Spleen (tissue), 11 donors: ENCODE results near the gene ATF6B. TPM values are rescaled to one million over a fixed set of nuclear protein-coding genes. Genes with fewer than 3 reads are reported as not detected.
A peak's percentile ranks its signal among the peaks of the same experiment; 100 is the strongest.

Experiments
- DNase-seq: peaks from one replicate; pipeline ENCODE4 v3.0.0-alpha.2; 2020
- H3K27ac ChIP-seq, 8 donors: fragments of 200-600 bp; sonication (generic) in 7 of 8; 1 replicate in 4 of 8; 2 replicates in 4 of 8; pipeline versions ENCODE4 v1.5.0 to v1.8.0; 2016 to 2021; ENCODE audit warnings: inconsistent platforms in 4 of 8, mild to moderate bottlenecking in 4 of 8, moderate library complexity in 1 of 8
- H3K27me3 ChIP-seq, 7 donors: fragments of 200-600 bp; sonication (generic) in 6 of 7; replicated peaks in 1 of 7; 1 replicate in 4 of 7; 2 replicates in 3 of 7; pipeline versions ENCODE4 v1.5.0 to v1.8.0; 2016 to 2021; ENCODE audit warnings: inconsistent platforms in 3 of 7, mild to moderate bottlenecking in 1 of 7
- H3K36me3 ChIP-seq, 6 donors: fragments of 200-600 bp; sonication (generic) in 5 of 6; 1 replicate in 4 of 6; 2 replicates in 2 of 6; pipeline versions ENCODE4 v1.5.0 to v1.8.0; 2016 to 2021; ENCODE audit warnings: inconsistent platforms in 2 of 6
- H3K4me1 ChIP-seq, 6 donors: fragments of 200-600 bp; sonication (generic) in 5 of 6; 1 replicate in 3 of 6; 2 replicates in 3 of 6; pipeline versions ENCODE4 v1.5.0 to v1.8.0; 2016 to 2021; ENCODE audit warnings: inconsistent platforms in 3 of 6
- H3K4me3 ChIP-seq, 8 donors: fragments of 200-600 bp; sonication (generic) in 7 of 8; 1 replicate in 4 of 8; 2 replicates in 4 of 8; pipeline versions ENCODE4 v1.5.0 to v1.8.0; 2016 to 2021; ENCODE audit warnings: inconsistent platforms in 4 of 8, mild to moderate bottlenecking in 4 of 8, moderate library complexity in 2 of 8
- H3K9me3 ChIP-seq, 8 donors: fragments of 200-600 bp; sonication (generic) in 7 of 8; 1 replicate in 4 of 8; 2 replicates in 4 of 8; pipeline versions ENCODE4 v1.5.0 to v1.8.0; 2016 to 2021; ENCODE audit warnings: inconsistent platforms in 4 of 8
- CTCF ChIP-seq, 11 experiments: fragments of 200-600 bp in 7 of 11; fragments of 450-650 bp in 4 of 11; sonication (generic) in 4 of 11; IDR thresholded peaks in 8 of 11; conservative IDR thresholded peaks in 3 of 11; 1 replicate in 7 of 11; 2 replicates in 4 of 11; pipeline versions ENCODE4 v1.4.0 to v1.8.0; 2016 to 2021; ENCODE audit warnings: antibody characterized with exemption in 11 of 11, inconsistent platforms in 4 of 11, mild to moderate bottlenecking in 1 of 11
- POLR2A ChIP-seq, 3 donors: fragments of 450-650 bp; IDR thresholded peaks; one replicate each; pipeline ENCODE4 v1.5.1; 2017; ENCODE audit warnings: antibody characterized with exemption in 3 of 3, mild to moderate bottlenecking in 1 of 3
- POLR2AphosphoS5 ChIP-seq, 3 donors: sonication (generic); formaldehyde crosslinking; IDR thresholded peaks; one replicate each; pipeline ENCODE4 v1.5.1; 2017; ENCODE audit warnings: antibody characterized with exemption in 3 of 3
- WGBS, 5 donors: extraction: QIAGEN DNeasy Blood & Tissue Kit in 3 of 5; methylation state at CpG; one replicate each; pipeline versions ENCODE4 v1.1.5 to v1.1.7; 2013 to 2018; 5-methylcytosine and 5-hydroxymethylcytosine counted together
- intact Hi-C: fragments of 100-400 bp; cut with DNase I; formaldehyde crosslinking; loops from one replicate; pipeline ENCODE4 v1.15.0; 2023; ENCODE audit warnings: low total_unique reads
- polyA plus RNA-seq, 3 donors: library from polyadenylated mRNA; stranded (reverse); fragments of 200-250 nt; gene quantifications; one replicate each; pipeline ENCODE4 v1.2.1, GENCODE V29; 2013
- total RNA-seq, 7 donors: library from RNA; depleted of rRNA in 3 of 7; stranded (reverse); fragments of >200 nt in 3 of 7; fragmentation: NEBNext Ultra II Directional in 4 of 7; extraction: Animal tissue kit (Norgen Biotek cat#: 25700) in 4 of 7; gene quantifications; one replicate each; pipeline versions ENCODE4 v1.1.0 to v1.2.1, GENCODE V29; 2016 to 2021
- donor health status: healthy with polysubstance abuse.
- donor health status: DM: no; HTN: no; CAD: no; lungs with moderate emphysema.
- donor health status: DM: no; HTN: no; CAD: no.
- donor health status: Bipolar disorder and iron deficiency.
- donor health status: healthy.
- donor health status: DM: no; HTN: no; CAD: no.
- donor health status: DM: yes; HTN: yes; CAD: no.

ATF6B gene
- total and polyA plus RNA-seq, 10 donors = 45.3 to 126 (median 92.7) TPM

DNA sequence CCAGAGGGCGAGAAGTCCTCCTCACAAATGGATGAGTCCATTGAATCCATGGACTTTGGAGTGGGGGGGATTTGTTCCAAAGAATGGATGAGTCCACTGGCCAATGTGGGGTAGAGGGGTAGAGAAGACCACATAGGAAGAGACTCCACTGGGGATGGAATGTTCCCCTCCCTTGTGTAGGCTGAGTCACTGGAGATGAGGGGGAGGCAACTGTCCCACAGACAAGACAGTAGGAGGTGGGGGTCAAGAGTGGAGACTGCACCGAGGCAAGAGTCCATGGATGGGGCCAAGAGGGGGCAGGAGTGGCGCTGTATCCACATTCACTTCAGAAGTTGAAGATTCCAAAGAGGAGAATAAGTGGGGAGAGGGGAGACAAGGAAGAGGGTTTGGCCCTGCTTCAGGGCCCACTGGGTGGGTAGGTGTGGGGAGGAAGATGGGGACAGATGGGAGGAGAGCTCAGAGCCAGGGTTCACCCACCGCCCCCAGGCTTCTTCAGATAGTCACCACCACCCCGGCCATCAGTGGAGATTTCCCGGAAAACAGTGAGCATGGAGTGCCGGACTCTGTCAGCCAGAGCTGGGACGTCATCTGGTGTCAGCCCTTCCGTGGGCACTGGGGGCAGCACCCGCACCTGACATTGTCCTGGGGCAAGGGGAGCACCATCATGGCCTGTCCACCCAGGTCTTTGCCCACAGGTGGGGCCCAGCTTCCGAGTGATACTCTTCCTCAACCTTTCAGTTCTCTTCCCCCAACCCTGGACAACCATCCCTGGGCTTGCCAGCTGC lies 41.0 kb upstream of the ATF6B start:
- intact Hi-C loops = no loop called here
- no peak overlapping the region for H3K4me3 ChIP-seq
- peak in 1 of 3 donors; percentile 43 for TF ChIP-seq POLR2AphosphoS5 (IDR thresholded peaks at IDR 0.05)
- TF ChIP-seq CTCF (IDR thresholded peaks at IDR 0.05 in 8 of 11, conservative IDR thresholded peaks at IDR 0.05 in 3 of 11) = no peak
- H3K9me3 ChIP-seq = no peaks in the 10 kb centered on the region
- peak; percentile 65 for DNase-seq
- 79 to 95% (median 91%) methylated on average over 11 of the region's 11 CpGs for WGBS, 5 donors
- peak overlapping the region in 3 of 8 donors; percentile 2 to 37 (median 11) for H3K27ac ChIP-seq
- H3K27me3 ChIP-seq = no peaks in the 10 kb centered on the region
- H3K4me1 ChIP-seq = peaks cover 0 to 15% (median 10%) of the 10 kb centered on the region in 6 donors
- H3K36me3 ChIP-seq = peaks cover 0 to 67% (median 35%) of the 10 kb centered on the region in 6 donors

GRCh38 chr6:32168350-32168749 lies 40.3 kb upstream of the ATF6B start:
- Histone ChIP-seq H3K36me3 (peaks cover 0 to 70% (median 35%) of the 10 kb centered on the region in 6 donors), H3K27ac (peak overlapping the region in 2 of 8 donors; percentile 2 to 37)

GRCh38 chr6:32167761-32168262 lies 39.8 kb upstream of the ATF6B start:
- Histone ChIP-seq H3K36me3 (peaks cover 0 to 76% (median 35%) of the 10 kb centered on the region in 6 donors), H3K27ac (no peak overlapping the region), H3K27me3 (no peaks in the 10 kb centered on the region), H3K9me3 (no peaks in the 10 kb centered on the region), H3K4me1 (peaks cover 0 to 5% (median 2%) of the 10 kb centered on the region in 6 donors), H3K4me3 (no peak overlapping the region)
- TF ChIP-seq CTCF (IDR thresholded peaks at IDR 0.05 in 8 of 11, conservative IDR thresholded peaks at IDR 0.05 in 3 of 11) (no peak), POLR2A (IDR thresholded peaks at IDR 0.05) (no peak), POLR2AphosphoS5 (IDR thresholded peaks at IDR 0.05) (no peak)
- 78 to 87% (median 84%) methylated on average over 6 of the region's 6 CpGs for WGBS, 5 donors
- intact Hi-C loops = no loop called here
- peak; percentile 13 for DNase-seq

More at GRCh38 chr6:32168350-32168749, 40.3 kb upstream of the ATF6B start:
- Histone ChIP-seq H3K4me1 (peaks cover 0 to 10% (median 7%) of the 10 kb centered on the region in 6 donors), H3K9me3 (no peaks in the 10 kb centered on the region), H3K27me3 (no peaks in the 10 kb centered on the region), H3K4me3 (no peak overlapping the region)
- TF ChIP-seq POLR2AphosphoS5 (IDR thresholded peaks at IDR 0.05) (no peak), POLR2A (IDR thresholded peaks at IDR 0.05) (no peak), CTCF (IDR thresholded peaks at IDR 0.05 in 8 of 11, conservative IDR thresholded peaks at IDR 0.05 in 3 of 11) (no peak)
- intact Hi-C loops = no loop called here
- 64 to 79% (median 71%) methylated on average over 2 of the region's 2 CpGs for WGBS, 5 donors
- DNase-seq = peak; percentile 45

GRCh38 chr6:32167154-32167760 lies 39.2 kb upstream of the ATF6B start:
- H3K4me3 ChIP-seq = no peak overlapping the region
- peak in 1 of 3 donors; percentile 28 for TF ChIP-seq POLR2AphosphoS5 (IDR thresholded peaks at IDR 0.05)
- no peak for TF ChIP-seq CTCF (IDR thresholded peaks at IDR 0.05 in 8 of 11, conservative IDR thresholded peaks at IDR 0.05 in 3 of 11)
- no peaks in the 10 kb centered on the region for H3K27me3 ChIP-seq
- peaks cover 0 to 81% (median 35%) of the 10 kb centered on the region in 6 donors for H3K36me3 ChIP-seq
- DNase-seq = peak; percentile 71
- WGBS, 5 donors = 91 to 94% (median 93%) methylated on average over 32 of the region's 32 CpGs
- intact Hi-C loops = no loop called here
- H3K27ac ChIP-seq = no peak overlapping the region
- no peaks in the 10 kb centered on the region for H3K9me3 ChIP-seq
- H3K4me1 ChIP-seq = no peaks in the 10 kb centered on the region
